Medulla oblongata (tissue), 1 donor: ENCODE results near the gene TUBGCP3.

ENCODE experiments used
- DNase-seq: peaks from one replicate; pipeline ENCODE4 v3.0.0-alpha.2; 2015; ENCODE audit errors: extremely low spot score

TUBGCP3 gene

GRCh38 chr13:112617754-112618375 is 29.9 kb upstream of the TUBGCP3 start:
- DNase-seq: no peak

GRCh38 chr13:112616586-112617362 is 28.8 kb upstream of the TUBGCP3 start:
- peak; percentile 41 for DNase-seq

- DNase-seq: no peak
Observed at GRCh38 chr13:112615391-112615790, 27.4 kb upstream of the TUBGCP3 start.

GRCh38 chr13:112614835-112615234 is 26.9 kb upstream of the TUBGCP3 start:
- DNase-seq: no peak

DNA sequence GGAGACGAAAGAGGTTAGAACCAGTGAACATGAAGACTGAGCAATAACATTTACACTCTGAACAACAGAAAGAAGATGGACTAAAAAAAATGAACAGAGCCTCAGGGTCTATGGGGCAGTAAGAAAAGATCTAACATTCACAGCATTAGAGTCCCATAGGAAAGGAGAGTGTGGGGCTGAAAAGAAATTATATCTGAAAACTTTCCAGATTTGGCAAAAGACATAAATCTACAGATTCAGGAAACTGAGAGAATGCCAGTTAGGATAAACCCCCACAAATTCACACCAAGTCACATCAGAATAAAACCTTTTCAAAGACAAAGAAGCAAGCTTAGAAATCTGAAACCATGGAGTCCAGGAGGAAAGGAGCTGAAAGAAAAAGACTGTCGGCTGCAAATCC is 20.3 kb upstream of the TUBGCP3 start:
- DNase-seq: no peak

- DNase-seq: peak; percentile 94
Observed at GRCh38 chr13:112606109-112607001, 18.4 kb upstream of the TUBGCP3 start.

GRCh38 chr13:112605531-112605990 is 17.6 kb upstream of the TUBGCP3 start:
- DNase-seq: no peak

DNA sequence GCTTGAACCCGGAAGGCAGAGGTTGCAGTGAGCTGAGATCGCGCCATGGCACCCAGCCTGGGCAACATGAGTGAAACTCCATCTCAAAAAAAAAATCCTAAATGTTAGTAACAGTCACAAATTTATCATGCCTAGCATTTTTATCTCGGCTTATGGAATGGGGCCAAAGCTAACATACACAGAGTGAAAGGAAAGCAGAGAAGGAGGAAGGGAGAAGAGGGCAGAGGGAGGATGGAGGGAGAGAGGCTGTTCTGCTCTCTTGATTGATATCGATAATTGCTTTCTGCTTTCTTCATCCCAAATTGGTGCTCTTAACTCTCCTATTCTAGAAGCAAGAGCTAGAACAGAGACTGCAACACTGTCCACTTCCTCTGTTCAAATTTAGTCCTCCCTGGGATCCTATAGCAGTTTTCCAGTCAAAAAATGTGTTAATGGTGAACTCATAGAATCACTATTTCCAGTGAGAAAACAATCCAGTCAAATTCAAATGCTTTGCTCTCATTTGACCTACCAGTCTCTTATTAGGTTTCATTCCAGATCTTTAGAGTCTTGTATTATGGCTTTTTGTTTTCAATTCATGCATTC is 15.8 kb upstream of the TUBGCP3 start:
- DNase-seq: no peak

- DNase-seq: no peak
Observed at GRCh38 chr13:112602189-112602588, 14.2 kb upstream of the TUBGCP3 start.

DNA sequence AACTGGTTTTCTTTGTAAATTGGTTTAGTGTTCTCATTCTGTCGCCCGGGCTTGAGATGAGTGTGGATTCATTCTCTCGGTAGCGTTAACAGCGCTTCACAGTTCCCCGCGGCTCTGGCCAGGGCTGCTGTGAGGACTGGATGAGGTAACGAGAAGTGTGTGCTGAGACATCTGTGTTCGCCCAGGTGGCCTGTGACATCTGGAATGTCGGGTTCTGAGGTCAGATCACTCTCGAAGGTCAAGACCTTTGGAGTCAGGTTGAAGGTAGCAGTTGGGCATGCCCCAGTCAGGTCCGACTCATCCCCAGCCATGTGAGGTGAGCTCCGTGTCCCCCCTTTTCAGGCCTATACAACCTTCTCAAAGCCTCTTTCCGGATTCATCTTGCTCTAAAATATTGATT is 13.4 kb upstream of the TUBGCP3 start:
- no peak for DNase-seq

- DNase-seq: no peak
Observed at GRCh38 chr13:112596235-112596634, 8.3 kb upstream of the TUBGCP3 start.

DNA sequence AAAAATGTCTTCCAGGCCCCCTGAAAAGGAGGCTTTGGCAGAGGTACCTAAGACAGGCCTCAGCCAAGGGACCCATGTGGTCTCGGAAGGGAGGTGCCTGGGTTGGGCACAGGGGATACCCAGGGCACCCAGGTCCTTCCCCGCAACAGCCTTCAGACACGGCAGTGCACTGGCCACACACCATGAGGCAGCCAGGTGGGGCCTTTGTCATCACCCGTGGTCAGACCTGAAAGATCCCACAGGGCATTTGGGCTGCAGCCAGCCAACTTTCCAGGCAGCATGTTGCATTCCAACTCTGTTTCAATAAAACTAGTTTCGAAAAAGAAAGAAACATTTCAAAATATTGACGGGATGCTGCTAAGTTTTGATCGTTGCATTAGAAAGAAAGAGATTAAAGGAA is 4.7 kb upstream of the TUBGCP3 start:
- no peak for DNase-seq

GRCh38 chr13:112592181-112592580 is 4.2 kb upstream of the TUBGCP3 start:
- no peak for DNase-seq

DNA sequence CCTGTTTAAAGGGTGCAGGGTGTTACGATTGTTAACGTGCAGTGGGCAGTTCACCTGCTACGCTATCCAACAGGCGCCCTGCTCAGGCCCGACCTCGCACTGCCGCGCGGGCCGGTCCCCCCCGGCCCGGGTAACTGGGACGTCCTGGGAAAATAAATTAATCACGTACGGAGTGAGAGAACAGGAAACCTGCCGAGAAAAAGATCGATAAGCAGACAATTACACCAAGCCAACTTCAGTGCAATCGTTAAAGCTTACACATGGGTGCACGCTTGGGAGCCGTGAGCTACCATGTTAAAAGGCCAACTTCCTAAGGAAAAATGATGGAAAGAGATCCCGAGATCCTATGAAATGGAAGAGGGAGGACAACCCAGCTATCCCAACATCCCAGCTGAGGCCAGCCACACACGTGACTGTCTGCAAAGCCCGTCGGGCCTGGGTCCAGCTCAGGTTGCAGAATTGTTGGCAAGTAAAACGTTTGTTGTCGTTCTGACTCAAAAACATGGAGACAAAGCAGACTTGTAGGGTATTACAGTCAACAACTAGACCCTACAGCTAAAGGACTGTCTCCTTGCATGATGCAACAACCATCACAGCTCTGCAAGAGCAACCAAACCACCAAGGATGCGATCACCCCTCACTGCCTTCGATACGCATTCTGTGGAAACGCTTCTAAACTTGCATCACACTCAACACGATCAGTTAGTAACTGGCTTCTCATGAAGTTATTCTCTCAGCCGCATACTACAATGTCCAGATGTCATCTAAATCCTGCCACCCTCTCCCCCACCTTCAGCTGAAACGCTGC is 741 bp upstream of the TUBGCP3 start:
- DNase-seq: peak; percentile 7

DNA sequence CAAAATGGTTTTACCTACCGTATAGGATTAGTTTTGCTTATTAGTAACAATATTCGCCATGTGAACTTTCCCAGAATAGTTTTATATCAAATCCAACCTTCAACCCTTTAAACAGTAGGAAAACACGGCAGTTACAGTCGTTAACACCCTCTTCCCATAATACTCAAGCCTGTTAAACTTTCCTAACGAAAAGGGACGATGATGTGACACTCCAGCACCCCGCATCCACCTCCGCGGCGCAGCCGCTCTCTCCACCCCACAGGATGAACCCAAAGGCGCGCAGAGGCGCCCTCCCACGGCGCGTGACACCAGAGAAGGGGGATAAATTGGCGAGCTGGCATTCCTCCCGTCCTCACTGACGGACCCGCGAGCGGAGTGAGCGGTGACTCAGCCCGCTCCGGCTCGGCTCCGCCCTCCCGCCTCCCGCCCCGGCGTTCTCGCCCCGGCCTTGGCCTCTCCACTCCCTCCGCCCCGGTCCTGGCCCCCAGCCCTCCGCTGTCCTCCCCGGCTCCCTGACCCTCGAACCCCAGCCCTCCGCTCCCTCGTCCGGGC is 665 bp downstream of the TUBGCP3 start:
- DNase-seq: peak; percentile 74

DNA sequence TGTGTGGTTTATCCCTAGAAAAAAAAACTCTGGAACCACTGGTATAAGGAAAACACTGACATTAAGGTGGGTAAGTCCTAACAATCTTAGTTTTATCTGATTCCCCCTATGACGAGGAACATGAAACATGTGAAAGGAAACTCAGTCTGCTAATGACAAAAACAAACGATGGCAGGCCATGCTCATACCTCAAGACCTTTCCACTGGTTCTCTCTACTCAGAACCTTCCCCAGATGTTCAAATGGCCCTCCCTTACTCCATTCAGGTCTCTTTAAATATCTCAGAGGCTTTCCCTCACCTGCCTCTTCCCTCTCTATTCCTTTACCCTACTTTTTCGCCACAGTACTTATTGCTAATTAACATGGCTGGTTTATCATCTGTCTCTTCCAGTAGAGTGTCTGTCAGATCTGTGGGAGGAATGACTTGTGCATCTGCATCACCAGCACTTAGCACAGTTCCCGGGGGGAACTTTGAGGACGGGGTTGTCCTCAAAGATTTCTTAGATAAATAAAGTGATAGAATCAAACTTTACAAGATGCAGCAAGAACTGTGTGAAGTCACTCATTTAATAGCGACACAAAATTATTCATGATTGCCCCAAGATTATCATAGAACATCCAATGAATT is 1.5 kb downstream of the TUBGCP3 start:
- DNase-seq: no peak

DNA sequence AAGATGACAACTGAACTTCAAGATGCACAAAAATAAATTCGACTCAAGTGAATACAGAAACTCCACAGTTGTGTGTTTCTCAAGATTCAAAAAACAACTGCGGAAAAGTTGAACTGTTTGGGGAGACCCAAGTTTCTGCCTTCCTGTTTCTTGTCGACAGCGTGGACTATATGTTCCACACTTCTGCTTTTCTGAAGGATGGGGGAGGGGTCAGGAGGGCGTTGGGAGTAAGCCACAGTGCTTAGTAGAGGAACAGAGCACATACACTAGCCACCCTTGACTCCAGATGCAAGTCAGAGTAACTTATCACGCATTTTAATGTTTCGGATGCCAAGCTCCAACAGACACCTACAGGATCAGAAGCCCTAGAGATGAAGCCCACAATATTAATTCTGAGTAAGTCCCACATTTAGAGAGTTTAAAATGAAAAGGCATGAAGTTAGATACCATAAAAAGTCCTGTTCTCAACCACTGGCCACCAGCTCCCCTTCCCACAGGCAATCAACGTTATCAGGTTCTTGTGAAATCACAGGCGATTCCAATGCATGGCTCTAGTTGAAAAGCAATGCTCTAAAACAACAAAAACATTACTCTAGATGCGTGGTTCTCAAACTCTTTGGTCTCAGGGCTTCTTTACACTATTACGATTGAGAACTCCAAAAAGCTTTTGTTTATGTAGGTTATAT is 4.2 kb downstream of the TUBGCP3 start:
- DNase-seq: peak; percentile 82

DNA sequence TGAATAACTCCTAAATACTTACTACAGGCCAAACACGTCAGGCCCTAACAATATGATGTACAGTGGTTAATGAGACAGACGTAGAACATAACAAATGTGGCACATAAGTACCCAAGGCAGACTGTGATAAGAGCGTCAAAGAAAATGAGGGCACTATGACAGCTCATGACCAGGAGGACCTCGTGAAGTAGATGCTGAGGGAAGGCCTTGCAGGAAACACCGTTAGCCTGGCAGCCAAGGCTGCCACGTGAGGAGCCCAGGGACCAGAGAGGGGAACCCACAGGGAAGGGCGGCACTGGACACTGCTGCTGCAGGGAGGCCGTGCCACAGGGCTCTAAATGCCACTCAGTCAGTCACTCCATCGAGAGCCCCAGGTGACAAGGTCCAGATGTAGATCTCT is 5.7 kb downstream of the TUBGCP3 start:
- DNase-seq: peak; percentile 12

DNA sequence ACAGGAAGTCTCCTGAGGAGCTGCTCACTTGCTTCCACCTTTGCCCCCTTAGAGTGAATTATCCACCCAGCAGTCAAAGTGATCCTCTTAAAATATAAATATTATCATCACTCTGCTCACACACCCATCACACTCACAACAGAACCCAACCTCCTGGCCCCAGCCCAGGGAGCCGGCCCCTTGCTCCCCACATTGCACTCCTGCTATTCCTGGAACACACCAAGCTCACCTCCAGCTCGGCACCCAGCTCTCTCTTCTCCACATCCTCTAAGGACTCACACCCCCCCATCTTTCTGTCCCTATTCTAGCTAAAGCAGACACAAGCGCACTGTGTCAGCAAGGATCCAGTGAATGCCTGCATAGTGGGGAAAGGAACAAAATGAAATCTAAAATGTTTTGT is 7.0 kb downstream of the TUBGCP3 start:
- no peak for DNase-seq

GRCh38 chr13:112580211-112580610 is 7.7 kb downstream of the TUBGCP3 start:
- no peak for DNase-seq
